ENCODE measurements around the gene FOXJ3. TPM values are rescaled to one million over a fixed set of nuclear protein-coding genes. Genes with fewer than 3 reads are reported as not detected.

The FOXJ3 gene
- total and polyA plus RNA-seq, 2 donors (not counting 1 experiment from before 2014, with no cell fraction given), result 15.4 to 76.4 TPM

- Histone ChIP-seq H2AFZ (ENCODE audit: insufficient read depth, low read depth, low read length, poor library complexity, severe bottlenecking) (no peak overlapping the region), H4K20me1 (ENCODE audit: control insufficient read depth, insufficient read depth, low read length, poor library complexity, severe bottlenecking) (peaks cover 34% of the 10 kb centered on the region), H3K27me3 (replicated peaks in 1 of 4; ENCODE audit: control extremely low read depth in 1 of 4, control insufficient read depth in 3 of 4, insufficient read depth in 4 of 4, low read length in 3 of 4) (no peaks in the 10 kb centered on the region), H3K9ac (ENCODE audit: low read length) (no peak overlapping the region), H3K4me2 (replicated peaks; ENCODE audit: low read depth, low read length, poor library complexity, severe bottlenecking) (no peak overlapping the region), H3K27ac (ENCODE audit: low read length in 2 of 2) (no peak overlapping the region), H3K36me3 (replicated peaks in 1 of 2; ENCODE audit: control extremely low read depth in 1 of 2, control insufficient read depth in 1 of 2, extremely low read depth in 1 of 2, insufficient read depth in 2 of 2, low read length in 1 of 2) (peaks cover 0 to 5% of the 10 kb centered on the region in 2 experiments), H3K9me3 (ENCODE audit: control extremely low read depth in 1 of 3, control insufficient read depth in 2 of 3, insufficient read depth in 1 of 3, low read length in 2 of 3) (no peaks in the 10 kb centered on the region), H3K79me2 (ENCODE audit: control insufficient read depth, insufficient read depth, low read length) (peaks cover 53% of the 10 kb centered on the region), H3K4me3 (ENCODE audit: control extremely low read depth in 1 of 5, extremely low read depth in 1 of 5, insufficient read depth in 1 of 5, low read depth in 2 of 5, low read length in 4 of 5) (no peak overlapping the region), H3K4me1 (ENCODE audit: control insufficient read depth in 2 of 2, insufficient read depth in 2 of 2, low read length in 2 of 2) (no peaks in the 10 kb centered on the region)
- no CpG with 5 or more reads among the region's 2 CpGs for WGBS (ENCODE audit: insufficient coverage)
- Mint-ChIP-seq H3K27me3 (no peaks in the 10 kb centered on the region), H3K4me3 (no peak overlapping the region), H3K4me1 (peaks cover 8% of the 10 kb centered on the region), H3K9me3 (ENCODE audit: insufficient read depth) (no peaks in the 10 kb centered on the region), H3K27ac (no peak overlapping the region)
- intact Hi-C loops (cut with micrococcal nuclease), result no loop called here
- CTCF ChIA-PET, result no interaction called here
- no peak for DNase-seq
- TF ChIP-seq CTCF (IDR thresholded peaks at IDR 0.05) (no peak), EZH2 (IDR thresholded peaks at IDR 0.05; ENCODE audit: borderline replicate concordance, insufficient read depth, low read depth, low read length, poor library complexity, severe bottlenecking) (no peak)
- no peak for ATAC-seq (ENCODE audit: low read depth)
- POLR2A ChIA-PET, result no interaction called here
Observed at GRCh38 chr1:42290130-42290529, 44.9 kb downstream of the FOXJ3 start.

DNA sequence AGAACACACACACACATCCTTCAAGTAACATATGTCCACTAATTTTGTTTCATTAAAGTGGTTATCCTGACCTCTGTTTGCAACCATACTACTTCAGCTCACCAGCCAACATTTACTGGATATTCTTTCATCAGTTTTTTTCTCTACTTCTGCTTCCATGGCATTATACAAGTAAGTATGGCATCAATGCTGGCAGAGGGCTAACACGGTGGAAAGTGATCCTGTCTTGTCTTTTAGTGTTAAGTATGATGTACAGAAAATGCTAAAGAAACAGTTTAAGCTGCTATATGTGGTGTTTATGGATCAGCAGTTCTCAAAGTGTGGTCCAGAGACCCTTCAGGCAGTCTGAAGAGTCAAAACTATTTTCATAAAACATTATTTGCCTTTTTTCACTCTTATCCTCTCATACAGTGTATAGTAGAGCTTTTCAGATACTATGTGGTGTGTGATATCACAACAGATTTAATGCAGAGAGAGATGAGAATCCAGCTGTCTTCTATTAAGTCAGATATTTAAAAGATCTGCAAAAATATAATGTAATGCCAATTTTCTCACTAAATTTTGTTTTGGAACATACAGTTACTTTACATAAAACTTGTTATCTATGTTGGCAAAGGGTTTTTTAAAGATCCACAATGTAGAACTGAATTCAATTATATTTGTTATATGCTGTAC is 46.6 kb downstream of the FOXJ3 start:
- CTCF ChIA-PET, result no interaction called here

More for the DNA sequence above, 46.6 kb downstream of the FOXJ3 start:
- Histone ChIP-seq H3K27ac (ENCODE audit: low read length in 2 of 2) (no peak overlapping the region), H3K4me2 (replicated peaks; ENCODE audit: low read depth, low read length, poor library complexity, severe bottlenecking) (no peak overlapping the region), H4K20me1 (ENCODE audit: control insufficient read depth, insufficient read depth, low read length, poor library complexity, severe bottlenecking) (peaks cover 40% of the 10 kb centered on the region), H3K4me3 (ENCODE audit: control extremely low read depth in 1 of 5, extremely low read depth in 1 of 5, insufficient read depth in 1 of 5, low read depth in 2 of 5, low read length in 4 of 5) (no peak overlapping the region), H3K9me3 (ENCODE audit: control extremely low read depth in 1 of 3, control insufficient read depth in 2 of 3, insufficient read depth in 1 of 3, low read length in 2 of 3) (no peaks in the 10 kb centered on the region), H3K4me1 (ENCODE audit: control insufficient read depth in 2 of 2, insufficient read depth in 2 of 2, low read length in 2 of 2) (no peaks in the 10 kb centered on the region), H3K9ac (ENCODE audit: low read length) (no peak overlapping the region), H2AFZ (ENCODE audit: insufficient read depth, low read depth, low read length, poor library complexity, severe bottlenecking) (no peak overlapping the region), H3K27me3 (replicated peaks in 1 of 4; ENCODE audit: control extremely low read depth in 1 of 4, control insufficient read depth in 3 of 4, insufficient read depth in 4 of 4, low read length in 3 of 4) (no peaks in the 10 kb centered on the region), H3K79me2 (ENCODE audit: control insufficient read depth, insufficient read depth, low read length) (peaks cover 50% of the 10 kb centered on the region), H3K36me3 (replicated peaks in 1 of 2; ENCODE audit: control extremely low read depth in 1 of 2, control insufficient read depth in 1 of 2, extremely low read depth in 1 of 2, insufficient read depth in 2 of 2, low read length in 1 of 2) (peaks cover 0 to 5% of the 10 kb centered on the region in 2 experiments)
- WGBS (ENCODE audit: insufficient coverage), result 100% methylated on average over 1 of the region's 1 CpG
- Mint-ChIP-seq H3K4me3 (no peak overlapping the region), H3K27ac (no peak overlapping the region), H3K27me3 (no peaks in the 10 kb centered on the region), H3K9me3 (ENCODE audit: insufficient read depth) (no peaks in the 10 kb centered on the region), H3K4me1 (peaks cover 9% of the 10 kb centered on the region)
- POLR2A ChIA-PET, result no interaction called here
- intact Hi-C loops (cut with micrococcal nuclease), result no loop called here
- no peak for ATAC-seq (ENCODE audit: low read depth)
- DNase-seq, result no peak
- TF ChIP-seq EZH2 (IDR thresholded peaks at IDR 0.05; ENCODE audit: borderline replicate concordance, insufficient read depth, low read depth, low read length, poor library complexity, severe bottlenecking) (no peak), CTCF (IDR thresholded peaks at IDR 0.05) (no peak)
